ENCODE data around the gene RPAIN.
"Not testable (repeated sequence)": the region's sequence is repeated elsewhere in the genome, so short reads cannot be mapped to it uniquely, and the experiment has no call there.

The RPAIN gene

DNA sequence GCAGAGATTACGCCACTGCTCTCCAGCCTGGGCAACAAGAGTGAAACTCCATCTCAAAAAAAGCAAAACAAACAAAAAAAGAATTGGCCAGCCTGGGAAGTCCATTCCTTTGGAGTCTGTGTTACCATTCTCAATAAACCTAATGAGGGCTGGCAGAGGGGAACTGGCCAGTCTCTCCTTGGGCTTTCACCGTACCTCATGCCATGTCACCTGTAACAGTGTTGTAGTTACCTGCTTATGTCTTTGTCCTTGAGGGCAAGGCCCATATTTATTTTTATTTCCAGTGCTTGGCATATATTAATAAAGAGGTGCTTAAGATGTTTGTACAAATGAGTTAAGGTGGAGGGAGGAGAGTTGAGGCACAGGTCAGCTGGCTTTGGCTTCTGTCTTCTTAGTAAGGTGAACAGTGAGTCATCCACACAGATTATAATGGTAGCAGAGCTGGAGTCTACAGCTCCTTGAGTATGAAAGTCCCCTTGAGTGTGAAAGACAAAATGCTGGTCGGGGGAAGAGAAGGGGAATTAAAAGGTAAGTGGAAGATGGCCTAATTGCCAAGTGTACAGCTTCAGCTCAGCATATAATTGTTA lies 10.5 kb downstream of the RPAIN start:
- DNase-seq, result no peak

DNA sequence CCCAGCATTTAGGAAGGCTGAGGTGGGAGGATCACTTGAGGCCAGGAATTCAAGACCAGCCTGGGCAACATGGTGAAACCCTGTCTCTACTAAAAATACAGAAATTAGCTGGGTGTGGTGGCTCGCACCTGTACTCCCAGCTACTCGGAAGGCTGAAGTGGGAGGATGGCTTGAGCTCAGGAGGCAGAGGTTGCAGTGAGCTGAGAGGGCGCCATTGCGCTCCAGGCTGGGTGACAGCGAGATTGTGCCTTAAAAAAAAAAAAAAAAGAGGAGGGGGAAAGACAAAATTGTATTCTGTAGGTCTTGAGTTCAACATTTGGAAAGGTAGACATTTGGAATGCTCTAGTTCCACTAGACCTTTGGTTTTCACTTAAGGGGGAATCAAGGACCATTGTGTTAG lies 11.3 kb downstream of the RPAIN start:
- DNase-seq, result not testable (repeated sequence)

- no peak for DNase-seq
Measured at GRCh38 chr17:5431949-5432556, 12.1 kb downstream of the RPAIN start.

DNA sequence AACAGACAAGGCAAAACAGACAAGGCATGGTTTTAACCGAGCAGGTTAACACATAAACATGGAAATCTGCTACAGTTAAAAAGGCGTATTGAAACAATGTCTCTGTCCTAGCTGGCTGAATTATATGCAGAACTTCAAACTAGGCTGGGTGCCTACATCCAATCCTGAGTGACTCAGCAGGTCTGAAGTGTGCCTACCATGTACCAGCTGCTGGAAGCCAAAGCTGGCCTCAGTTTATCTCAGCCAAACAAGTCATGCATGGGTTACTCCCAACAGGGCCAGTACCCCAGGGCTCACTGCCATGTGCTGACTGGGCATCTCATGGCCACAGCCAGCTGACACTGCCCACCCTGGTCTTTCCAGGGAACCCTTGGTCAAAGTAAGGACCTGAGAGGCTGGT lies 15.0 kb downstream of the RPAIN start:
- no peak for DNase-seq

DNA sequence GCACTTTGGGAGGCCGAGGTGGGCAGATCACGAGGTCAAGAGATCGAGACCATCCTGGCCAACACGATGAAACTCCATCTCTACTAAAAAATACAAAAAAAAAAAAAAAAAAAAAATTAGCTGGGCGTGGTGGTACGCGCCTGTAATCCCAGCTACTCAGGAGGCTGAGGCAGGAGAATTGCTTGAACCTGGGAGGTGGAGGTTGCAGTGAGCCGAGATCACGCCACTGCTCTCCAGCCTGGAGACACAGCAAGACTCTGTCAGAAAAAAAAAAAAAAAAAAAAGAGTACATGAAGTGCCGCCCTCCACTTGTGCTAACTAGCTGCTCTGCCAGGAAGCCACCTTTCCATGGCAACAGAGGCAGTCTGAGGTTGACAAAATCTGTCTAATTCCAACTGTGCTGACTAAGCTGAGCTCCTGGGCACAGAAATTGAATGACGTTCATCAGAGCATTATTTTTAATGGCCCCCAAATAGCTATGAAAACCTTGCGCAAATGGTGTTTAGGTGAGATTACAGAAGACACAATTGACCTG lies 15.9 kb downstream of the RPAIN start:
- DNase-seq, result not testable (repeated sequence)

DNA sequence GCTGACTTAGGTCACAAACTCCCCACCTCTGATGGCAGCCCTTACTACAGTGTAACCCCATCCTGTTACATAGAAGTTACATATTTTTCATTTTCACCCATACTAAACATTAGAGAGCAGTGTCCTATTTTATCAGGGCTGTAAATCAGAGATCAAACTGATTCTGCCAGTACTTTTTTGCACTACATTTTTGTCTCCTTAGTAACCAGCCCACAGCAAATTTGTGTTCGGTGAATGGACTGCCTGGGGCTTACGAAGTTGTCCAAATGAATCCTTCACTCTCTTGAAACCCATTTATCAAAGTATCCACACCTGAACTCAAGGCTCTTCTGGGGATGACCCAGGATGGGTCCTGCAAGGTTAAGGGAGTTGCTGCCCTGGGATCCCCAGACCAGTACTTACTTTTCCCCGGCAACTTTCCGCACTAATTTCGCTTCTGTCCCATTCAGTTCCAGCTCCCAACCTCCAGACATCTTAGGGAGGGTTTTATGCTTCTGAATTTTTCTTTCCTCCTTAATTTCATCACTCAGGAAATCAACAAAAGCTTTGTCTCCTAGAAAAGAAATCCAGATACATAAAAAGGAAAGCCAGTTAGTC lies 17.8 kb downstream of the RPAIN start:
- peak in 1 of 2 donors; percentile 9 for DNase-seq

- DNase-seq, result peak; percentile 93 to 94
Measured at GRCh38 chr17:5438716-5439445, 18.9 kb downstream of the RPAIN start, which contains the start of gene C1QBP. C1QBP (minus strand) TSS chr17:5439155; CDS start chr17:5439073, 82 bp downstream.

- no peak for DNase-seq
Measured at GRCh38 chr17:5439446-5439764, 19.4 kb downstream of the RPAIN start.

DNA sequence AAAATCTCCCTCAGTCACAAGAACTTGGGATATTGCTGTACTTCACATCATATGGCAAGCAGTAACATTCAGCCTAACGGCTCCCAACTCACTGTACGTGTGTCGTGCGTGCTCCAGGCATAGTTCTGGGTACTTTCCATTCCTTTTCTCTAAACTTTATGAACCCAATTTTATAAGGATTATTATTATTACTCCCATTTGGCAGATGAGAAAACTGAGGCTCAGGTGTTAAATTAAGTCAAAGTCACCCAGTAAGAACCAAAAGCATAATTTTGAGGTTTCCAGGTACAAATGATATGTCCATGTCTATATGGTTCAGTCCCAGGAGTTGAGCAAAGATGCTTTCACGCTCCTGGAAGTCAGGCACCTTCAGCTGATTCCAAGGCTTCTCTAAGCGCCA lies 23.7 kb downstream of the RPAIN start:
- DNase-seq, result no peak

GRCh38 chr17:5444209-5444608 lies 24.2 kb downstream of the RPAIN start:
- DNase-seq, result no peak

DNA sequence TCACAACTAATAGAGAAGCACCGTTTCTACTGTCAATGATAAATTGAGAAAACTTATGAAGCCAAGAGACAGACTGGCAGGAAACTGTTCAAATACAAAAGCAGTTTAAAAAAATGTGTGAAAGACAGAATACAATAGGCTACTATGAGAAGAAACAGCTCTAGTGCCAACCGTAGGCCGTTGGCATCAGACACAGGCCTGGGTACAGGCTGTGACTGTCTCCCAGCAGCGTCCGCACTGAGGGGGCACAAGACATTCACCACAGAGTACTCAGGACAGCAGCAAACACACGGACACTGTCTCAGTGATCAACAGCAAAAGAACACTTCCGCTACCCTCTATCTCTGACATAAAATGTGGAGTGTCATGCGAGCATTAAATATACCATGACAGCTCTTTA lies 26.8 kb downstream of the RPAIN start:
- DNase-seq, result no peak

DNA sequence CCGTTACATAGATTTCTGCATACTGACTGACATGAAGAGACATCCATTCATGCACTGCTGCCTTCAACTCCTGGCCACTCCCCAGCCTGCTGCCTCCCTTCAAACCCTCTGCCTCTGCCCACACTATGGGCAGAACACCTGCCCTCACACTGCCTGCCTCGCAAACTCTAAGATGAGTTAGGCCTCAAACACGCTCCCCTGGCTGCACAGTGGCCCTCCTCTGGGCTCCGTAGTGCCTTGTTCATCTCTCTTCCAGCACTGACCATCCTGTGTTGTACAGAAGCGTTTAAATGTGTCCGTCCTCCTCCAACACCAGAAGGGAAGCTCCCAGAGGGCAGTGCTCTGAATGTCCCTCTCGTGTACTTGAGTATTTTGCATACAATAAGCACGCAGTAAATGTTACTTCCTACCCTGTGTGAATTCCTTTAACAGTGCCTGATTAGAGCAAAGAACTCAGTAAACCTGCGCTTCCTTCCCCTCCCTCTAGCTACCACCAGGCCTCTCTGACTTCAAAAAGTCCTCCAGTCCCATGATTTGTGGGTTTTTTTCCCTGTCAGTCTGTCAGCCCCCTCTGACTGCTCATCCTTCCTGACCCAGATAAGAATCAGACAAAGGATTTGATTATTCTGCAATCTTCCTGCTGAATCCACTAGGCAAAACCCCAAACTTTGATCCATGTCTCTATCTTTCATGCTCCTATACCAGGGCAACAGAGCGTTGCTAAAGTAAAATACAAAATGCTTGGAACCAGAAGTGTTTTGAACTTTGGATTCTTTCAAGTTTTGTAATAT lies 44.9 kb downstream of the RPAIN start:
- no peak for DNase-seq

GRCh38 chr17:5466295-5466694 lies 46.3 kb downstream of the RPAIN start:
- no peak for DNase-seq

DNA sequence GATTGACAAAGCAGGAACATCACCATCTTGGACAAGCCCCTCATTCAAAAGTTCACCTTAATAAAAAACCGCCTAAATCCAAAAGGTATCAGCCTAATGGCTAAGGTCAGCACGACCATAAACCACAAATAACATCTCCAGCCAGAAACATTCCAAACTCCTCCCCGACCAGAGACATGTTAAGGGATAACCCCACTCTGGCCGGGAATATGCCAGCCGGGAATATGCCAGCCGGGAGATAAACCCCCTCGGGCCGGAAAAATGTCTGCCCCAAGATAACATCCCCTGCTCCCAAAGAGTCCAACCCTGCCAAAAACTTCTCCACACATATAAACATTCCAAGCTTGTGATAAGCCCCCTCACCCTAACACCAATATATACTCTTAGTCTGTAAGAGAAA lies 47.4 kb downstream of the RPAIN start:
- DNase-seq, result no peak

- no peak for DNase-seq
Measured at GRCh38 chr17:5468075-5468473, 48.1 kb downstream of the RPAIN start.

DNA sequence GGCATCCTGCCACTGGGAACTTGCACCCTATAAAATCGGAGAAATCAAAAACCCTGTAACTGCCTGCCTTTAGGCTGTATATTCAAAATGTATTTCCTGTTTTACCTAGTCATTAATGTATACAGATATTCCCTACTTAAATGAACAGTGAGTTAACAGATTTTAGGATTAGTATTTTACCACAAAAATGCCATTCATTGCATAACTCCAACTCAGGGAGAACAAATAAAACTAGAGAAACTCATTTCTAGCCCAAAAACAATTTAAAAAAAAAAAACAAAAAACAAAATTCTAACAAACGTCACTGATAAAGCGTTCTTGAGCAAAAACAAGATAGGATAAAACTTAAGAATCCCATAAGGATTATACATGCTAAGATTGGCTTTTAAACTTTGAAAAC lies 52.5 kb downstream of the RPAIN start:
- no peak for DNase-seq

DNA sequence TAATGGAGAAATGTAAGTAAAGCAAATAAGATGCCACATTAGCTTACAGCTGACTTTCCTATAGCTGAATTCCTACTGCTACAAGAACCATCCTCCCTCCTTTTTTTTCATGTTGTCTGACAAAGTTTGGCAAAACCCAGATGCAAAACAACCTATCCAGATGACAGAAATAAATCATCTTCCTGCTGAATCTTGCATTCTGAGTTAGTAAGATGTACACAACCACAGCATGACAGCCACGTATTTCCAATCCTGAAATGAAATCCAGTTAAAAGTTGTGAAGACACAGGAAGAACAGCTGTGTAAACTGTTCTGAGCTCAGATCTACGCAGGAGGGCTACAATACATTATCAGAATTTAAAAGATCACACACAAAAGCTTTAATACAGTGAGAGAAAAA lies 53.9 kb downstream of the RPAIN start:
- DNase-seq, result no peak

GRCh38 chr17:5478992-5479391 lies 59.0 kb downstream of the RPAIN start:
- no peak for DNase-seq

DNA sequence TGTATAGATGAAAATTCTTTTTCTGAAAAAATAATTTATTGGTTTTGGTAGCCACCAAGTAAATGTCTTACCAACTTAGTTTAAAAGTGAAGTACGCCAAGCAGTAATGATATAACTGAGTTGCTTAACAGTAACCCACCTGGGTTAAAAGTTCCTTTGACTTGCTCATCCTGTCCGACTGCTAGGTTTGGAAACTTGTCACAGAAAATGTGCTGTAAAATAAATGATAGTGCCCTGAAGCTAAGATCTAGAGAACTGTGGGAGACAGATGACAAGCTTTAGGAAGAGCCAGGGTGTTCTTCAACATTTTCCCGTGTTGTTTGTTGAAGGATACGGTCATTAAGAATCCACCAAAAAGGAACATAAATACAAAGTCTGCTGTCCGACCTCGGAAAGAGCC lies 61.0 kb downstream of the RPAIN start:
- no peak for DNase-seq

- DNase-seq, result no peak
Measured at GRCh38 chr17:5481451-5481850, 61.5 kb downstream of the RPAIN start.

All from CD4-positive, alpha-beta T cell treated with Interleukin-4 for 1 hour (primary cell).